ENCODE data around the gene ANKRD1.
"Not testable (repeated sequence)": the region's sequence is repeated elsewhere in the genome, so short reads cannot be mapped to it uniquely, and the experiment has no call there.

ANKRD1 gene

DNA sequence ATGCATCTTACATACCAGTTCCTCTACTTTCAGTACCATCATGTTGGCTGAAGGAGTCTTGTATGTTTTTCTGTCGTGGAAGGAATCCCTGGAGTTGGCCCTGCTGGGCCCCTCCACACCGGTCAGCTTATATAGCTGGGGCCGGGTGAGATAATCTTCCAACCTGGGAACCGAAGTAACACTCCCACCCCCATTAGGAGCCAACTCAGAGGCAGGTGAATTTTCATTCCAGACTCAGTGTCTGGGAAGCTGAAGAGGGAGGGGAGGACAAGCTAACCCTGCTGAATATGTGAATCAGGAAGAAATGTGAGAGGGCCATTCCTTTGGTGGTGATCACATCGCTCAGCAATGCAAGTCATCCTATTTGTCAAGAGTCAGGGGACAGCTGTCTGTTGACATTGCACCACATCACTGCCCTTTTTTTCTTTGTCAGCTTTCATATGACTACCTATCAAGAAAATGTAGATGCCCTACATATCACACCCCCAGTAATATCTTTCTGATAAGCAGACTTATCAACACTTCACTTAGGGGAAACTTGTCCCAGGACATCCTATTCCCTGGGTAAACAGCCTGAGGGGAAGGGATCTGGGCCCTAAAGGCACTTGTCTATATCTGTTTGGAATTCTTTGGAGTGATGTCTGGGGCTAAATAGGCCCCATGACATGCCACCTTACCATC lies at the start of gene ANKRD1:
TSS of gene ANKRD1 (minus strand) at position 102 of the 681 bp plus-strand sequence. CDS start at position 42, 60 bp downstream.
- DNase-seq = no peak

DNA sequence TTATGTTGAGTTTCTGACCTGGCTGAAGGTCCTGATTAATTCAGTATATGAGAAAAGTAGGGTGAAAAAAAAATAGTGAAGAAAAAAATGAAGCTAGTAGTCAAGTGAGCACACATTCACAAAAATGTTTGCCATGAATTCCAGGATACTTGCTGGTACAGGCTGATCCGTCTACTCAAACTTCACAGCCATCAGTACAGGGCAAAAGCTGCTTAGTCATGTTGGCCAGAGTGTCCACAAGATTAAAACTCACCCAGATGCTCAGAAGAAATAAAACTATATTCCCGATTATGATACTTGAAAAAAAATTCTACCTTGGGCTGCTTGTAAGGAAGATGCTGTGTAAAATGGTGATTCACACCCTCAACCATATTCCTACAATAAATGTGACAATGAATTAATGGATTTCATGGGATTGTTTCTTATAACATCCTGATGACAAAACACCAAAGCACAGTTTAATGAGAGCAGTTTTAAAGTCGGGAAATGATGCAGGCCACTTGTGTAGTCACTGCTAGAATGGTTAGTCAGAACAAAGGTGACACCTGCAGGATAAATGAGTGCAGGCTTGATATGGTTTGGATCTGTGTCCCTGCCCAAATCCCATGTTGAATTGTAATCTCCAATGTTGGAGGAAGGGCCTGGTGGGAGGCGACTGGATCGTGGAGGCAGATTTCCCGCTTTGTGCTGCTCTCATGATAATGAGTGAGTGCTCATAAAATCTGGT lies 49.2 kb upstream of the ANKRD1 start:
- no peak for DNase-seq

DNA sequence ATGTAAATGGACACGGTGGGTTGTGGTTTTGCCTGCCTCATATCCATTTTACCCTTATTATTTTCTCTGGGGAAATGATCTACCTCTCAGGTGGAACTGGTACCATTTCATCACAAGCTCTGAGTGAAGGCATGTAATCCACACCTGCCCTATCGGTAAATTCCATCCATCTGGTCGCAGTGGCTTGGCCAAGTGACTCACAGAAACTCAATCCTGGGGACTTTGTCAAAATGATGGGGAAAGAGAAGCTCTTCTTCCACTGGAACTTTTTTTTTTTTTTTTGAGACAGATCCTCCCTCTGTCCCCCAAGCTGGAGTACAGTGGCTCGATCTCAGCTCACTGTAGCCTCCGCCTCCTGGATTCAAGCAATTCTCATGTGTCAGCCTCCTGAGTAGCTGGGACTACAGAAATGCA lies 48.2 kb upstream of the ANKRD1 start:
- DNase-seq = no peak

DNA sequence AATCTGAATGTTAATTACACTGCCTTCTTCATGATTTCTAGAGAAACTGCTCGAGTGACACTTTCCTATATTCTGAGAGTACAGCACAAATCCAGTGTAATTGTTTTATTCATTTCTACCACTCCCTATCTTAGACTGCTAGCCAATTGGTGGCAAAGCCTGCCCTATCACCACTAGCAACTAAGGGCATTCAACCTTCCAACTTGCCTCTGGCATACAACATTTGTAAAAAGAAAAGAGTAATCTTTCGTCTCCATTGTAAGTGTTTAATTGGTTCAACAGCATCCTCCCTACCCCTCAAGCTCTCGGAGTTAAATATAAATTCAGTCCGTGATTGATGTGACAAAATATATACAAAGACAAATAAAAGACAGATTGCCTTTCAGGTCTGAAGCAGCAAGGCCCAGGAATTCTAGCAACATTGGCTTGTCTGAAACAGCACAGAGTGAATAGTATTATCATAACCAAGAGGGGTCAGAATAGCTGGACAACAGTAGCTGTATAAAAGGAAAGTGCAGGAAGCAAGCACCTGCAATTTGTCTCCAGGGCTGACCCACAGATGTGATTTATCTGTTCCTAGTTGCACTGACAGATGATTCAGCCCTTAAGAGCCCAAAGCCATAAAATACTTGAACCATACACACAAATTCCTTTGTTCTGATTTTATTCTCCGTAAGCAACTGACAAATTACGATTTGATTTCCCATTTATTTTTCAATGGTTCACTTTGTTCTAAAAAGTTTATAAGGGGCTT lies 47.6 kb upstream of the ANKRD1 start:
- no peak for DNase-seq

DNA sequence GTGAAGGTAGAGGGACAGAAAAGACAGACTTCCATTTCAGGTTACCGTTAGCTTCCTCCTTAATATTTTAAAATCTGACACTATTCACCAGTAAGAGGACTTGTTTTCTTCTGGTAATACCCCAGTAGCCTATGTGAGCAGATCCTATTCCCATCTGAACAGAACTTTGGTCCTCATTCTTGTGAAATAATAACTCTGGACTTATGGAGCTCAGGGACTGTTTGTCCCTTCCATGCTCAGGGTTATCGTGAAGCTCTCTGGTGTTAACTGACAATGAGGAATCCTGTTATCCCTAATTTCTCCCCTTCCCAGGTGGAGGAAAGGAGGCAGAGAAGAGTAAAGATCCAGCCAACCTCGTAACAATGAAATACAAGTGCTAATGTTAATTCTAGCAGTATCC lies 47.0 kb upstream of the ANKRD1 start:
- no peak for DNase-seq

DNA sequence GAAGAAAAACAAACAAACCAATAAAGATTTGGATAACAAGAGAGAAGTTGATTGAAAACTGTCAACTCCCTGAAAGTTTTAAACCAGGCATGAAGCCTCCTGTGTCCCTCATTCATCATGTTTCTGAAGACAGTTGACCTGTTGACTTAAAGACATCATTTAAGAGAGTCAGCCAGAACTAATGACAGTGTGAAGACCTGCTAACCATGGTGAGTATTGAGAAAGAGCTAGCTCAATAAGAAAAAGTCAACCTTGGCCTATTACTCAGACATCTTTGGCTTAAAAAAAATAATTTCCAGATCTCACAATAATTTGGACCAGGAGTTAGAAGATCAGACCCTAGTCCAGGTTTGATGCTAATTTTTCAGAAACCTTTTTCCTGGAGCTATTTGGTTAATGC lies 45.3 kb upstream of the ANKRD1 start:
- no peak for DNase-seq

DNA sequence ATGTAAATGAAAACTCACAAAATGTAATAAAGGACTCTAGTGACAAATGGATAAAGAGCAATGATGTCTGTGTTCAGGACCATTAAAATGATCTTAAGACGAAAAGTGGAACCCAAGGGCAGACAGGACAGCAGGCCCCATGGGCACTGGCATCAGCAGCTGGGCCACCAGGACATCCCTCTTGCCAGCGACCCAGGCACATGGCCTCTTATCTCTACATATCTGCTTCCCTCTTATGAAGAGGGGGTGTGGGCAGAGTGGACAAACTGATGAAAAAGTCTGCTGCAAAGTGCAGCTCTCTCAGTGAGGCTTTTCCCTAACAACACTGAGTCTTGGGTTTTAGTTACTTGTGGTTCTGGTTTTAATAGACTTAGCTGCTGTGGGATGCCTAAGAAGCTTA lies 44.8 kb upstream of the ANKRD1 start:
- DNase-seq = no peak

DNA sequence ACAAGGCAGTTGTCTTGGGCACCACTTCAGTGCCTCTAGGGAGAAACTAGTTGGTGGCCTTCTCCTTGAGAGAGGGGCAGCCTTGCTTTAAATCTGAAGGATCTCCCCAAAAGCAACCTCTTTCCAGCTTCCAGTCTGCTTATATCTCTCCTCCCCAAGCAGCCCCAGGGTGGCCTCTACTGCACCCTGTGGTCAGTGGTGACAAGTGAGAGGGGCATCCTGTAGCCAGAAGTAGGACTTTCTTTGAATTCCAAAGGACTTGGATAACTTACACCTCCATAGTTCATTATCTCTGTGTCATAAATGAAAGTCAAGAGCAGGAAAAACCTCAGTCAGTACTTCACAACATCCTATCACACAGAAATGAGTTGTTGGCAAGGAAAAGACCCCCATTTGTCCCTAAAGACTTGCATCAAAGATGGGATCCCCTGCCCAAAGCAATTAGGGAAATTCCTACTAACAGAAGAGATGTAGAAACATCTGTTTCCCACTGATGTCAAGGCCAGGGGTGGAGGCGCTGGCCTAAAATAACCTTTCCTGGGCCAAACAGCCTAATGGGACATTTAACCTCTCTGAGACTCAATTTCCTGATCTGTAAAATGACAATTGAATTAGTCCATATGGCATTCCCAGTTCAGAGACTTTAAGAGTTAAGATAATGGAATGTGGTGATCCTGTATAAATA lies 44.0 kb upstream of the ANKRD1 start:
- DNase-seq = no peak

DNA sequence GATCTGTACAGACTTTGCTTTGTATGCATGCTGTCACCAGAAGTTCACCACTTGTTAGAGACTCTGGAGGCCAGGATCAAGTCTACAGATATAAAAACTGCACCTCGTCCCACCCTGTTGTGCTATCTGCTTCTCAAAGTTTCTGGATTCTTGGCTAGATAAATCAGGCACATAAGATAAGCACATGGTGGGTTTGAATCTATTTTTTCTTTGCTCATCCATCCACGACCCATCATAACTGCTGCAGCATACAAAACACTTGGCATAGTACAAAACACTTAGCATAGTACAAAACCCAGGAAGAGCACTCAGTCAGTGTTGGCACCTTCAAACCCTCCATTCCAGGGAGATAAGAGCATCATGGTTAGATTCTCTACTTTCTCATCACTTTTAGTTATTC lies 42.4 kb upstream of the ANKRD1 start:
- no peak for DNase-seq

DNA sequence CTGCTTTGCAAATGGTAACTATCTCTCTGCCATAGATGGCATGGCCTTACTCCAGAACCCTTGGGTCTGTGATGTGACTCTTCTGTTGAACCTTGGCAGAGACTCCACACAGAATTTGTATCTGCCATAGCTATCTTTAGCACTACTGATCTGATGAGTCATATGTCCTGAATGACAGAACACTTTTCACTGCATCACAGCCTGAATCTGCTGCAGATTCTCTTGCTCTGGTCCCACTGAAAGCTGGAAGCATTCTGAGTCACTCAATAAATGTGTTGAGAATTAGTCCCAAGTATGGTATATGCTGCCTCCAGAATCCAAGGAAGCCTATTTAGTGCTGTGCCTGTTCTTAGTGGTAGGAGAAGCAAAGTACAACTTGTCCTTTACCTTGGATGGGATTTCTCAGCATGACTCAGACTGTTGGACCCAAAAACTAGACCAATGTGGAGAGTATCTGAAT lies 39.5 kb upstream of the ANKRD1 start:
- DNase-seq = no peak

DNA sequence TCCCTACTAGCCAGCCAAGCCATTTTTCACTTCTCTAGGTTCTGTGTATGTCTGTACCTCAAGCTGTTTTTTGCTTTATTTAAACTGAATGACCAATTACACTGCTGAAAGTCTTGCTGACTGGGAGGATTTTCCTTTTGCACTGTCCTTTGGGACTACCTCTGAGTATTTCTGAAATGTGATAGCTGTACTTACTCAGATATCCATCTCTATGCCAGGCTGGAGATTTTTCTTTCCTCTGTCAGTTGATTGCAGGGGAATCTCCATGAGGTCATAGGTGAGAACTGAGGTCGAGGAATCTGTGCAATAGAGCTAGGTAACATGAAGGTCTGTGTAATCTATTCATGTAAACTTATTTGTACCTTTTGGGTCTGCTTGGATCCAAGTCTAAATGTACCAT lies 38.9 kb upstream of the ANKRD1 start:
- no peak for DNase-seq

DNA sequence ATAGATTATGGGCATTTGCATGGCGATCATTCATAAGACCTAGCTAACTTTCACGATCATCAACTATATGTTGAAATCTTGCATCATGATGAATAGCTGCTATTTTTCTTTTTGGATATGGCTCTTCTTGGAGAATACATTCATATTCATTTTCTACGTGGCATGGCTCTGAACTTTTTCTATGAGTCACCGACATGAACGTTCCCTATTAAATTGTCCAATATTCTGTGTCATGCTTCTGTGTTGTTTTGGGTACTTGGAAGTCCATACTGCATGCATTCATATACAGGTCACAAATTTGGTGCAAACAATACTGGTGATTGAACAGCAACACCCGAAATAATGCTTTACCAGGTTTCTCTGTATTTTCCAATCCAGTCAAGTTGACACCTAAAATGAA lies 37.9 kb upstream of the ANKRD1 start:
- DNase-seq = no peak

DNA sequence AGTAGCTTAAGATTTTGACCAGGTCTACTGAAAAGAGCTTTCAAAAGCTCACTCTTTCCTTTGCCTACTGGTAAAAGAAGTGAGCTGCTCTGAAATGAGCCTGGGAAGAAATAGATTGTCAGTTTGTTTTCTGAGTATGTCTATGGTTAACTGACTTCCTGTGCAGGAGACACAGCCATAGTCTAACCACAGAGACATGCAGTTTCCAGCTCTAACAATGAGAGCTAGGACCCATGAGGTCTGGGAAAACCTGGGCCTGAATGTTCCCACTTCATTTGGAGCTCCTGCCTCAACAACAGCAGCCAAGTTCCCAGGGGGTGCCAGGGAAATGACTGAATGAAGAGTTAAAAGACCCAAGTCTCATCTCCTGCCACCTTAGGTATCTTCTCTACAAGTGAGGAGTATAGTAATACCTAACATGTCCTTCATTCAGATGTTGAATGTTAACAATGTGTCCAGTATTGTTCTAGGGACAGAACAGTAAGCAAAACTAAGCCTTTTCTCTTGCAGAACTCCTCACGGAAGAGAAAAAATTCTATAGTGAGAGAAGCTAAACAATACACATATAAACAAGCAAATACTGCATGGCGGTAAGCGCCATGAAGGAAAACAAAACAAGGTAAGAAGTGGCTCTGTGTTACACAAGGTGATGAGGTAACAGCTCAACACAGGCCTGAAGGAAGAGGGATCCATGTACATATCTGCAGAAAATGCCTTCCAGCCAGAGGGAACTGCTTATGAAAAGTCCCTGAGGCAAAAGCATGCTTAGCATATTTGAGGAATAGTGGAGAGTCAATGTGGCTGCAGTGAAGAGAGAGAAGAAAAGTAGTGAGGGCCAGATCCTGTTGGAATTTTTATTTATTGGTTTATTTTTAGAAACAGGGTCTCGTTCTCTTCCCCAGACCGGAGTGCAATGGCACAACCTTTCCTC lies 26.4 kb upstream of the ANKRD1 start:
- DNase-seq = no peak

DNA sequence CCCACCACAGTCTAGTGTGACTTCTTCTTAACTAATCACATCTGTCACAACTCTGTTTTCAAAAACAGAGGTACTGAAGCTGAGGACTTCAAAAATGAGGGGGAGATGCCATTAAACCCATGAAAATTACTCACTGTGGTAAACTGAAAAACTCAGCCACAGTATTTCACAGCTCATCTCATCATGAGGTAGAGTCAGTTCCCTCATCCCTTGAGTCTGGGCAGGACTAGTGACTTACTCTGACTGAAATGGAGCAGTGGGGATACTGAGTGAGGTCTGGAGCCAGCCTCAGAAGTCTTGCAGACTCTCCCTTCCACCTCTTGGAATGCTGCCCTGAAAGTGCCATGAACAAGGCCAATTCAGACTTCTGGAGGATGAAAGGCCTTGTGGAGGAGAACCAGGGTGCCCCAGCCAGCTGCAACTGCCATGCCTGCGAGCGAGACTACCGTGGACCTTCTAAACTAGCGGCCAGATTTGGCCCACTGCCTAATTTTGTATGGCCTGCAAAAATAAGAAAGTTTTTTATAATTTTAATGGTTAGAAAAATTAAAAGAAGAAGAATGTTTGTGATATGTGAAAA lies 24.7 kb upstream of the ANKRD1 start:
- DNase-seq = no peak

DNA sequence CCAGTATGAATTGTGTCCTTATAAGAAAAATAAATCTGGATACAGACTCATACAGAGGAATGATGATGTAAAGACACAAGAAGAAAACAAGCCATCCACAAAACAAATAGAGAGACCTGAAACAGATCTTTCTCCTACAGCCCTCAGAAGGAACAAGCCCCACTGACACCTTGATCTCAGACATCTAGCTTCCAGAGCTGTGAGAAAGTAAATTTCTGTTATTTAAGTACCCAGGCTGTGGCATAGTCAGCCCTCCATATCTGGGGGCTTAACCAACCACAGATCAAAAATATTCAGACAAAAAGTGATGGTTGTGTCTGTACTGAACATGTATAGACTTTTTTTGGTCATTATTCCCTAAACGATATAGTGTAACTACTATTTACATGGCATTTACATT lies 23.9 kb upstream of the ANKRD1 start:
- no peak for DNase-seq

DNA sequence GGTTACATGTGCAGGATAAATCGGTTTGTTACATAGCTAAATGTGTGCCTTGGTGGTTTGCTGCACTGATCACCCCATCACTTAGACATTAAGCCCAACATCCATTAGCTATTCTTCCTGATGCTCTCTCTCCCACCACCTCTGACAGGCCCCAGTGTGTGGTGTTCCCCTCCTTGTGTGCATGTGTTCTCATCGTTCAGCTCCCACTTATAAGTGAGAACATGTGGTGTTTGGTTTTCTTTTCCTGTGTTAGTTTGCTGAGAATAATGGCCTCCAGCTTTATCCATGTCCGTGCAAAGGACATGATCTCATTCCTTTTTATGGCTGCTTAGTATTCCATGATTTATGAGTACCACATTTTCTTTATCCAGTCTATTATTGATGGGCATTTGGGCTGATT lies 22.1 kb upstream of the ANKRD1 start:
- not testable (repeated sequence) for DNase-seq

DNA sequence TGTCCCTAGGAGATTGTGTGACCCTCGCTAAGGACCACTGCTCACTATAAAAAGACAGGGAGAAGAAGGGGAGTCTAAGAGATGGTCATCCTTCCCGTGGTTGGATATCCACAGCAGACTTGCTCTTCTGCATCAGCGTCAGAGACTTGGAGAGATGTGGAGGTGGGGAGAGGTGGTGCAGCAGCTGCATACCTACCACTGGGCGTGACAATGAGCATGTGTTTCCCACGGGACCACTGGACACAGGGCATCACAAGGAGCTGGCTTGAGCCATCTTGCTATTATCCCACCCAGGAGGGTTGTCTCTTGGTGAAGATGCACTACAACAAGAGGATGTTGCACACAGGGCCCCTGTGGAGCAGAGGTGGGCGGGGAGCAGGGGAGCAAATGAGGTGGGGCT lies 18.8 kb upstream of the ANKRD1 start:
- no peak for DNase-seq

DNA sequence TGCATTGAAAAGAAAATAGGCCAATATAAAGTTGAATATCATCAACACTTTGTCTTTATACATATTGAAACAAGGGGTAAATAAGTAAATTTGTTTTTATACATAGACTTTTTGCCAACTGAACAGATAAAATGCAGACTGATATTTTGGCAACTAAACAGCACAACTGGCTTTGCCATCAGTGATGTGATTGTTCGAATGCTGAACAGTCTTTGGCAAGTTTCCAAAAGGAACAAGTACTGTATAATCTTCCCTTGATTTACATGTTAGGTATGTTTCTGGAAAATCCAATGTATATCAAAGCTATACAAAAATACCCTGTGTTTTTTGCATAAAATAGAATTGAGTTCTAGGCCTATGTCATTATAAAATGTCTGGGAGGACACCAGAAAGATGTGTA lies 18.2 kb upstream of the ANKRD1 start:
- DNase-seq = no peak

DNA sequence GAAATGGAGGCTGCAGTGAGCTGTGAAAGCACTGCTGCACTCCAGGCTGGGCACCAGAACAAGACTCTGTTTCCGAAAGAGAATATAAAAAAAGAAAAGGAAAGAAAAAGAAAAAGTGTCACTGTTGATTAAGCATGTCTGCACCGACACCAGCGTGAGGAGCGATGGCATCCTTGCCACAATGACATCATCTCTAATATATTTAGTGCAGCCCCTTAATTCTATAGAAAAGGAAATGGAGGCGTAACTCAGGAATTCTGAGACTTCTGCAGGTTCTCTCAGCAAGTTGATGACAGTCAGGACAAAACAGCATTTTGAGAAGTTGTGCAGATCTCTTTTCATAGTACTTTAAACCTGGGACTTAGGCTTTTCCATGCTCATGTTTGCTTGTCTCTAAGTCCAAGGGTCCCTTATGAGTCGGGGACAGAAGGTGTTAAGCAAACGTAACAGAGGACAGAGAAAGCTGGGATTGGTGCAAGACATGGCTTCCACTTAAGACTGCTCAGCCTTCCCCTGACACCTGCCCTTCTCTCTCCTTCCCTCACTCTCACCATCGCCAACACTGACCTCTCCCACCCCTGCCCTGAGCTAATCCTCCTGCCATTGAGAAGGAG lies 16.9 kb upstream of the ANKRD1 start:
- DNase-seq = no peak

DNA sequence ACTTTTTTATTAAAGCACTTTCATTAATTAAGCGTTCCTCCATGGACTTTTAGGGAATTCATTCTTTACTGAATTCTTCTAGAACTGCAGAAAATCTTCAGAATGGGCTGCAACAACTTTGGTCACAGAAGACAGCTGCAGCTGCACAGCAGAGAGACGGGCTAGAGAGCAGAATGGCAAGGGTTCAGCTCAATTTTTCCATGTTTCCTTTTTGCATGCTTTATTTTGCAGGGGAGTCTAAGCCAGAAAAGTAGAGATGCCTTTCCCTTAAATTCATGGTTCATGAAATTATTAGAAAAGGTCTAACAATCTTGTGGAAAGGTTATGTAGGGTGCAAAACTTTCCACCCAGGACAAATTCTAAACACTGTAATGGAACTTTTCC lies 15.4 kb upstream of the ANKRD1 start:
- DNase-seq = no peak

DNA sequence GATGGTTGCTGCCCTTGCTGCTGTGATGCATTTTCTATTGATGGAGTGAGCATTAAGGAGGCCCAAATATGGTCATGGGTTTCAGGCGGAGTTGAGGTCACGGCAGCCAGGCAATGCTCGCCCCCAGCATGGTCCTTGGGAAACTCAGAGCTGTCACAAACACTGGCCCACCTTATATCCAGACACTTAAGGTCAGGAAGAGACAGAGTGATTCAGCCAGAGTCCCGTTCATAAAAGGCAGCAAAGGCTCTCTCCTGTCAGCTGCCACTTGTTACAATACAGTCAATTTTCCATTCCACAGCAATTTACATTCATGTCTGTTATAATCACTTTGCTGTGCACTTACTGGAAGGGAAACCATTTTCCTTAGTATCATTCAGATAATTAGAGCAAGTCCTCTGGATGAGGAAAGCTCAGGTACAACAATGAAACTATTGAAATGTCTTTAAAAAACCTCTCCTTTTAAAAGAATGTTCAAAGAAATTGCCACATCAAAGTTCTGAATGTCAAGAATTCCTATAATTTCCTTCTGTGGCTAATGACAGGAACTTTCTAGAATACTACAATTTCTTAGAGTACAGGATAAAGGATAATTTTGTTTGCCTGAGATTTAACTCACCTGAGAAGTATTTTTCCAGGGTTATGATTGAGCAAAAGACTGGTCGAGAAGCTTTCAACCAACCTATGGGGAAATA lies 14.8 kb upstream of the ANKRD1 start:
- no peak for DNase-seq
